Measurements from ENCODE around the gene CLDN8. TPM values are rescaled to one million over a fixed set of nuclear protein-coding genes. Genes with fewer than 3 reads are reported as not detected.

CLDN8 gene
- total RNA-seq, 2 donors from 2014 or later: 6.9 to 16.7 TPM

DNA sequence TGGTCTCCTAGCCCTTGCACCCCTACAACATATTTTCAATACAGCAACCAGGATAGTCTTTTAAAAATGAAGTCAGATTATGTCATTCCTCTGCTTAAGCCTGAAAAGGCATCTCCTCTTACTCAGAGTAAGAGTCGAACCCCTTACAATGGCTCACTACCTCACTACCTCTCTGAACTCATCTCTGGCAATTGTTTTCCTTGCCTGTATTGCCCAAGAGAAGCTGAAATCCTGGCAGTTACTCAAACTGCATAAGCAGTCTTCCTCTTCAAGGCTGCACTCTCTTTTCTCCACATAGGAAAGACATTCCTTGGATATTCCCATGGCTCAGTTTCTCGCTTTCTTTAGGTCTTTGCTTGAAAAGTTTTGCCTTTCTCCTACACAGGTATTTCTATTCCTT lies 22.7 kb downstream of the CLDN8 start:
- H3K36me3 ChIP-seq: no peaks in the 10 kb centered on the region
- no peaks in the 10 kb centered on the region for H3K27me3 ChIP-seq (replicated peaks; ENCODE audit: insufficient read depth)
- no peak overlapping the region for H3K27ac ChIP-seq
- no peak for DNase-seq (ENCODE audit: low spot score)
- H3K9me3 ChIP-seq: no peaks in the 10 kb centered on the region
- TF ChIP-seq POLR2AphosphoS5 (IDR thresholded peaks at IDR 0.05) (no peak), CTCF (IDR thresholded peaks at IDR 0.05) (no peak), POLR2A (IDR thresholded peaks at IDR 0.05) (no peak)
- H3K4me1 ChIP-seq (replicated peaks): no peaks in the 10 kb centered on the region
- 92% methylated on average over 2 of the region's 2 CpGs for WGBS
- intact Hi-C loops (cut with DNase I): no loop called here
- no peak overlapping the region for H3K4me3 ChIP-seq

DNA sequence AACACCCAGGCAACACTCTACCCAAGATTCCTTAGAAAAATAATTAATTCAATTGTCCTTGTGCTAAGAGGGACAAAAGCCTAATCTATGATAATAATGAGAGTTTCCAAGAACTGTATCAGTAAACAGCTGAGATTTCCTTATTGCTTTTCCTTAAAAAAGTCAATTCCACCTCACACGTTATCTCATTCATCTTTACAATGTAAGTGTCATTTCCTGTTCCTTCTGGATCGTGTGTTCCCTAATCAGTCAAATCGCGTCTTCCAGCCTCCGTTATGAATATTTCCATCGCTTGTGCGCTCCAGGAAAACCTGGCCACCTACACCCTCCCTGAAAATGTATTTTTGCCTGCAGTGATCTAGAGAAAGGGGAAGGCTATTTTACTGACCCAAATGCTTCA lies 25.3 kb downstream of the CLDN8 start:
- DNase-seq (ENCODE audit: low spot score): no peak
- TF ChIP-seq POLR2AphosphoS5 (IDR thresholded peaks at IDR 0.05): no peak
- no peak for TF ChIP-seq CTCF (IDR thresholded peaks at IDR 0.05)
- no peak for TF ChIP-seq POLR2A (IDR thresholded peaks at IDR 0.05)
- Histone ChIP-seq H3K27me3 (replicated peaks; ENCODE audit: insufficient read depth) (no peaks in the 10 kb centered on the region), H3K9me3 (no peaks in the 10 kb centered on the region), H3K27ac (no peak overlapping the region), H3K36me3 (no peaks in the 10 kb centered on the region), H3K4me1 (replicated peaks) (no peaks in the 10 kb centered on the region), H3K4me3 (no peak overlapping the region)
- 76% methylated on average over 7 of the region's 7 CpGs for WGBS
- intact Hi-C loops (cut with DNase I): no loop called here

GRCh38 chr21:30189773-30190172 lies 26.1 kb downstream of the CLDN8 start:
- 74% methylated on average over 3 of the region's 3 CpGs for WGBS
- no peaks in the 10 kb centered on the region for H3K27me3 ChIP-seq (replicated peaks; ENCODE audit: insufficient read depth)
- intact Hi-C loops (cut with DNase I): no loop called here
- no peaks in the 10 kb centered on the region for H3K36me3 ChIP-seq
- TF ChIP-seq POLR2AphosphoS5 (IDR thresholded peaks at IDR 0.05) (no peak), CTCF (IDR thresholded peaks at IDR 0.05) (no peak), POLR2A (IDR thresholded peaks at IDR 0.05) (no peak)
- H3K4me1 ChIP-seq (replicated peaks): no peaks in the 10 kb centered on the region
- H3K9me3 ChIP-seq: no peaks in the 10 kb centered on the region
- no peak for DNase-seq (ENCODE audit: low spot score)
- no peak overlapping the region for H3K27ac ChIP-seq
- no peak overlapping the region for H3K4me3 ChIP-seq

GRCh38 chr21:30186242-30186641 lies 29.7 kb downstream of the CLDN8 start:
- Histone ChIP-seq H3K36me3 (no peaks in the 10 kb centered on the region), H3K9me3 (no peaks in the 10 kb centered on the region), H3K27ac (no peak overlapping the region), H3K4me1 (replicated peaks) (no peaks in the 10 kb centered on the region), H3K4me3 (no peak overlapping the region), H3K27me3 (replicated peaks; ENCODE audit: insufficient read depth) (no peaks in the 10 kb centered on the region)
- no peak for TF ChIP-seq POLR2AphosphoS5 (IDR thresholded peaks at IDR 0.05)
- TF ChIP-seq CTCF (IDR thresholded peaks at IDR 0.05): no peak
- no peak for TF ChIP-seq POLR2A (IDR thresholded peaks at IDR 0.05)
- WGBS: 85% methylated on average over 2 of the region's 2 CpGs
- no peak for DNase-seq (ENCODE audit: low spot score)
- intact Hi-C loops (cut with DNase I): no loop called here

DNA sequence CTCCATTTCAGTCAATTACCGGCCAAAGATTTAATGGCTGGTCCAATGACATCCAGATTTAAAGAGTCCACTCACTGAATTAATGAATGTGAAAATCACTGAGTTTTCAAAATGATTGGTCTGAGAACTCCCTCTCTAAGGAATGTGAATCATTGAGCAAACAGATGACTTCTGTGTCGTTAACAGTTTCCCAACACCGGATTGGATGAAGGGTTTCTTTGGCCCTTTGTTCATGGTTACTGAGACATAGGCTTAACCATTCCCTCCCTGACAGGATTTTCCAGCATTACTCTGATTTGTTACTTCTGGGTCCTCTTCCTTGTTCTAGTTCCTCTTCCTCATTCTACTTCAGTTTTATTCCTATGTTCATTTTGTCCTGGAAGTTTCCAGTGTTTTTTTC lies 47.8 kb downstream of the CLDN8 start:
- no peaks in the 10 kb centered on the region for H3K36me3 ChIP-seq
- intact Hi-C loops (cut with DNase I): no loop called here
- WGBS: 60% methylated on average over 3 of the region's 3 CpGs
- H3K4me3 ChIP-seq: no peak overlapping the region
- TF ChIP-seq POLR2AphosphoS5 (IDR thresholded peaks at IDR 0.05) (no peak), CTCF (IDR thresholded peaks at IDR 0.05) (no peak), POLR2A (IDR thresholded peaks at IDR 0.05) (no peak)
- no peaks in the 10 kb centered on the region for H3K27me3 ChIP-seq (replicated peaks; ENCODE audit: insufficient read depth)
- no peak overlapping the region for H3K27ac ChIP-seq
- no peak for DNase-seq (ENCODE audit: low spot score)
- H3K9me3 ChIP-seq: no peaks in the 10 kb centered on the region
- no peaks in the 10 kb centered on the region for H3K4me1 ChIP-seq (replicated peaks)
